DOHH2 (cell line): ENCODE measurements around the gene RAB31.

Experiments
- H3F3A ChIP-seq: fragments of 200-600 bp; sonication (generic), shearing (Covaris generic); 2 replicates; pipeline ENCODE4 v1.6.0; 2016; ENCODE audit warnings: antibody characterized with exemption, mild to moderate bottlenecking; ENCODE audit not compliant: control insufficient read depth, insufficient read depth
- H3K27ac ChIP-seq: fragments of 200-600 bp; sonication (generic); 2 replicates; pipeline ENCODE4 v1.5.1; 2014; ENCODE audit warnings: low read depth, mild to moderate bottlenecking, low read length, moderate library complexity
- H3K27me3 ChIP-seq: fragments of 200-600 bp; sonication (generic); 2 replicates; pipeline ENCODE4 v1.6.1; 2014; ENCODE audit warnings: mild to moderate bottlenecking, low read length, mixed read lengths; ENCODE audit not compliant: control insufficient read depth
- H3K36me3 ChIP-seq: fragments of 200-600 bp; sonication (generic); 2 replicates; pipeline ENCODE4 v1.6.1; 2014; ENCODE audit warnings: mild to moderate bottlenecking, low read length, moderate library complexity, mixed read lengths; ENCODE audit not compliant: control insufficient read depth
- H3K4me1 ChIP-seq: fragments of 200-600 bp; sonication (generic); 2 replicates; pipeline ENCODE4 v1.6.1; 2014; ENCODE audit warnings: mild to moderate bottlenecking, low read length, mixed read lengths; ENCODE audit not compliant: control insufficient read depth
- H3K4me2 ChIP-seq: fragments of 200-600 bp; sonication (generic); 2 replicates; pipeline ENCODE4 v1.6.0; 2014; ENCODE audit warnings: mild to moderate bottlenecking, low read length, moderate library complexity
- H3K4me3 ChIP-seq: fragments of 200-600 bp; sonication (generic); 2 replicates; pipeline ENCODE4 v1.5.1; 2014; ENCODE audit warnings: mild to moderate bottlenecking, low read length, mixed read lengths
- H3K79me2 ChIP-seq: fragments of 200-600 bp; sonication (generic); 2 replicates; pipeline ENCODE4 v1.6.1; 2014; ENCODE audit warnings: mild to moderate bottlenecking, low read length, mixed read lengths; ENCODE audit not compliant: control insufficient read depth
- H3K9me2 ChIP-seq: fragments of 200-600 bp; sonication (generic); replicated peaks from 2 replicates; pipeline ENCODE4 v1.6.1; 2014; ENCODE audit warnings: mild to moderate bottlenecking, low read length, mixed read lengths; ENCODE audit not compliant: control insufficient read depth
- H3K9me3 ChIP-seq: fragments of 200-600 bp; sonication (generic); 2 replicates; pipeline ENCODE4 v1.6.1; 2014; ENCODE audit warnings: antibody characterized with exemption, low read length, mixed read lengths; ENCODE audit not compliant: control insufficient read depth, insufficient read depth
- H4K20me1 ChIP-seq: fragments of 200-600 bp; sonication (generic); 2 replicates; pipeline ENCODE4 v1.6.0; 2014; ENCODE audit warnings: low read depth, mild to moderate bottlenecking, antibody characterized with exemption, low read length, moderate library complexity; ENCODE audit not compliant: control insufficient read depth, insufficient read depth
- EZH2phosphoT487 ChIP-seq: fragments of 200-600 bp; sonication (generic); IDR thresholded peaks from 2 replicates; pipeline ENCODE4 v1.6.1; 2017; ENCODE audit warnings: borderline replicate concordance, mild to moderate bottlenecking, antibody characterized with exemption, low read length, moderate library complexity, mixed read lengths
- TF ChIP-seq, protein P1 (sequence below): fragments of 200-600 bp; sonication (generic); IDR thresholded peaks from one replicate; pipeline ENCODE4 v1.5.1; 2014; ENCODE audit warnings: antibody characterized with exemption, mild to moderate bottlenecking, low read depth, low read length; ENCODE audit not compliant: poor library complexity, severe bottlenecking

RAB31 gene

DNA sequence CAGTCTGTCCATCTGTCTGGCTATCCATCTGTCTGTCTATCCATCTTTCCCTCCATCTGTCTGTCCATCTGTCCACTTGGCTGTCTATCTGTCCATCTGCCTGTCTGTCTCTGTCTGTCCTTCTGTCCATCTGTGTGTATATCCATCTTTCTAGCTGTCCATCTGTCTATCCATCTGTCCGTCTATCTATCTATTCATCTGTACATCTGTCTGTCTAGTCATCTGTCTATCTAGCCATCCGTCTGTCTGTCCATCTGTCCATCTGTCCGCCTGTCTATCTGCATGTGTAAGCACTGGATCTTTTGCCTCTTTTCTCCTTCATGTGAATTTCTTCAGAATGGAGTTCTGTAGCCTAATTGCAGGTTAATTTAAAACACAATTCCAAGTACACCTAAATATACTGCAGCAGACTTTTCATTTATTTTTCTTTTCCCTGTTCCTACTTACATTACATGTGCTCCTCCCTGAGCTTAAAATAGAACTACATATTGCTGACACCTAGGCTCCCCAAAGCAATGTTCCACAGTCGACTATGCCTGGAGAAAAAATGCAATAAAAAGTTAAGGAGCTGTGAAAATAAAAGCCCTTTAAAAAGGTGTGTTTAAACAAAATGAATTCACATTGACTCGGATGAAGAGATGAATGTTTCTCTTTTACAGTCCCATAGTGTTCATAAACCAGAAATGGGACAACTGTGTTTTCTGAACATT is 140.2 kb downstream of the RAB31 start:
- no peaks in the 10 kb centered on the region for H3K9me3 ChIP-seq
- H3K36me3 ChIP-seq = no peaks in the 10 kb centered on the region
- H3K27ac ChIP-seq = no peak overlapping the region
- no peaks in the 10 kb centered on the region for H3K27me3 ChIP-seq
- no peak overlapping the region for H3K4me2 ChIP-seq
- no peaks in the 10 kb centered on the region for H3F3A ChIP-seq
- no peaks in the 10 kb centered on the region for H3K79me2 ChIP-seq
- H3K4me3 ChIP-seq = no peak overlapping the region
- H3K4me1 ChIP-seq = no peaks in the 10 kb centered on the region
- no peak for TF ChIP-seq EZH2phosphoT487
- TF ChIP-seq, protein P1, sequence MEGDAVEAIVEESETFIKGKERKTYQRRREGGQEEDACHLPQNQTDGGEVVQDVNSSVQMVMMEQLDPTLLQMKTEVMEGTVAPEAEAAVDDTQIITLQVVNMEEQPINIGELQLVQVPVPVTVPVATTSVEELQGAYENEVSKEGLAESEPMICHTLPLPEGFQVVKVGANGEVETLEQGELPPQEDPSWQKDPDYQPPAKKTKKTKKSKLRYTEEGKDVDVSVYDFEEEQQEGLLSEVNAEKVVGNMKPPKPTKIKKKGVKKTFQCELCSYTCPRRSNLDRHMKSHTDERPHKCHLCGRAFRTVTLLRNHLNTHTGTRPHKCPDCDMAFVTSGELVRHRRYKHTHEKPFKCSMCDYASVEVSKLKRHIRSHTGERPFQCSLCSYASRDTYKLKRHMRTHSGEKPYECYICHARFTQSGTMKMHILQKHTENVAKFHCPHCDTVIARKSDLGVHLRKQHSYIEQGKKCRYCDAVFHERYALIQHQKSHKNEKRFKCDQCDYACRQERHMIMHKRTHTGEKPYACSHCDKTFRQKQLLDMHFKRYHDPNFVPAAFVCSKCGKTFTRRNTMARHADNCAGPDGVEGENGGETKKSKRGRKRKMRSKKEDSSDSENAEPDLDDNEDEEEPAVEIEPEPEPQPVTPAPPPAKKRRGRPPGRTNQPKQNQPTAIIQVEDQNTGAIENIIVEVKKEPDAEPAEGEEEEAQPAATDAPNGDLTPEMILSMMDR = no peak
- H3K9me2 ChIP-seq = no peaks in the 10 kb centered on the region
- H4K20me1 ChIP-seq = no peaks in the 10 kb centered on the region

DNA sequence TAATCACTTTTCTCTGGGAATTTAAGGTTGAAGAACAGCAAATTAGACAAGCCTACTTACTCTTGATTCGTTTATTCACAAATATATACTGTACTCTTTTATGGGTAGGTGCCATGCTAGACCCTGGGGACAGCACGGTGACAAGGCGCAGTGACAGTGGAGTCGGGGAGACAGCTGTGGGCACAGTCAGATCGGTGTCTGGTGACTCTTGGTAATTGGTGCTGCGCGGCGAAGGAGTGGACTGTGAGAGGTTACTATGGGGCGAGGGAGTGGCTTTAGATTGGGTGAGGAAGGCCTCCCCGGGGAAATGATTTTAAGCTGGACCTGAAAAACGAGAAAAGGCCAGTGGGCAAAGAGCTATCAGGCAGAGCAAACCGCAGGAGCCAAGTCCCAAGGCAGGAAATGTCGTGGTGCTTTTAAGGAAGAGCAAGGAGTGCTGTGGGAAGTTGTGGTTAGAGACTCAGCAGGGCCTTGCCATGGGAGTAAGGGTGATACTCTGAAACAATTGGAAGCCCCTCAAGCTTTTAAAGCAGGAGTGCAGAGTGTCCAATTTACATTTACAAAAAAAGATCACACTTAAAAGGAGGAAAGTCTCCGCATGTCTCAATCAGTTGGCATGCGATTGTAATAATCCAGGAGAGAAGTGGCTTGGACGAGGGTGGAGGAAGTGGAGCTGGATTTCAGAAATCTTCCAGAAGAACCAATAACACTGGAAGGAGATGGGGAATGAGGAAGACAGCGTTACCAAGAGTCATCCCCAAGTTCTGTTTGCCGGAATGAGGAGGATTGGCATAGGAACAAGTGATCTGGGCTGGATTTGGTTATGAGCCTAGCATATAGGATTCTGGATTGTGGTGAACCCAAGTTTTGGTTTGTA is 141.5 kb downstream of the RAB31 start:
- Histone ChIP-seq H3K4me2 (no peak overlapping the region), H3K9me2 (no peaks in the 10 kb centered on the region), H3K79me2 (no peaks in the 10 kb centered on the region), H3K27ac (no peak overlapping the region), H3K36me3 (no peaks in the 10 kb centered on the region), H4K20me1 (no peaks in the 10 kb centered on the region), H3K27me3 (no peaks in the 10 kb centered on the region), H3K9me3 (no peaks in the 10 kb centered on the region), H3K4me3 (no peak overlapping the region), H3F3A (no peaks in the 10 kb centered on the region), H3K4me1 (no peaks in the 10 kb centered on the region)
- TF ChIP-seq, protein P1 = no peak
- TF ChIP-seq EZH2phosphoT487 = no peak

DNA sequence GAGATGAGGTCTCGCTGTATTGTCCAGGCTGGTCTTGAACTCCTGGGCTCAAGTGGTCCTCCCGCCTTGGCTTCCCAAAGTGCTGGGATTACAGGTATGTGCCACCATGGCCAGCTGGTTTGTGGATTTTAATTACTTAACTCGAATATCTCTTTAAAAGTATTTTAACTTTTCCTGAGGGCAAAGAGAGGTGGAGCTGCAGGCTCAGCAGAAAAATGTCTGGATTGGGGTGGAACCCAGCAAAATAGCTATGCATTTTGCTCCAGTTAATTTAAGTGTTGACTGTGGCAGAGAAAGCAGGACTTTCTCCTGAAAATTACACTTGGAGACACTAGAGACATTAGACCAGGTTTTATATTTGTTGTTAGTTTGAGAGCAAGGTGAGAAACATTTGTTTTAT is 142.2 kb downstream of the RAB31 start:
- no peaks in the 10 kb centered on the region for H3K9me2 ChIP-seq
- TF ChIP-seq EZH2phosphoT487 = no peak
- TF ChIP-seq, protein P1 = no peak
- no peaks in the 10 kb centered on the region for H3K79me2 ChIP-seq
- H3F3A ChIP-seq = no peaks in the 10 kb centered on the region
- H3K9me3 ChIP-seq = no peaks in the 10 kb centered on the region
- H4K20me1 ChIP-seq = no peaks in the 10 kb centered on the region
- no peak overlapping the region for H3K27ac ChIP-seq
- H3K4me1 ChIP-seq = no peaks in the 10 kb centered on the region
- H3K4me3 ChIP-seq = no peak overlapping the region
- no peak overlapping the region for H3K4me2 ChIP-seq
- no peaks in the 10 kb centered on the region for H3K27me3 ChIP-seq
- H3K36me3 ChIP-seq = no peaks in the 10 kb centered on the region
